Activated T-helper 1 cell treated with anti-CD3 and anti-CD28 coated beads, Interleukin-2, amount 50 U/mL, for 16 hours (primary cell): ENCODE measurements around the gene FBXO39.
"Not testable (repeated sequence)": the region's sequence is repeated elsewhere in the genome, so short reads cannot be mapped to it uniquely, and the experiment has no call there.

ENCODE experiments used
- DNase-seq, 2 donors: peaks; one replicate each; pipeline ENCODE4 v3.0.0-alpha.2; 2020; ENCODE audit warnings: low read depth in 1 of 2, low spot score in 1 of 2

Gene FBXO39

DNA sequence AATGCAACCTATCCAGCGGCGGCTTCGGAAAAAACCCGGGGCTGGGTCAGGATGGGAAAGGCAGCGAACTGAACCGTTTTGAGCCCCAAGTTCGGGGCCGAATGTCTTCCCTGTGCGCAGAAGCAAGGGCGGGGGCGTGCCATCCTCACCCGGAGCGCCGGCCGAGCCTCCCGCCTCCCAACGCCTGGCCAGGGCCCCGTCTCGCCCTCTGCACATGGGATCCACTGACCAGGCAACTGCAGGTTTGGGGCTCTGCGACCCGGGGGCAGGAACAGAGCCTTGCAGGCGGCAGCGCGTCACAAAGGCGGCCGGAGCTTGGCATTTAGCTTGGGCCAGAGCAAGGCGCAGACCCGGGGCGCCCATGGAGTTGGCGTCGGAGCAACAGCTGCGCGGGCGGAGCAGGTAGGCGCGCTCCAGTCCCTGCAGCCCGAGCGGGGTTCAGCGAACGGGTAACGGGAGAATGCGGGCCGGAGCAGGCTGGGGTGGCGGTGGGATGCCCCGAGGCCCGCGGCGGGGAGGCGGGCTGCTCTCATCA, at the start of gene FBXO39:
Gene FBXO39, plus strand, starts transcription at position 345 of the 535 bp plus-strand sequence. CDS start 3,654 bp downstream, outside the sequence.
- no peak for DNase-seq

DNA sequence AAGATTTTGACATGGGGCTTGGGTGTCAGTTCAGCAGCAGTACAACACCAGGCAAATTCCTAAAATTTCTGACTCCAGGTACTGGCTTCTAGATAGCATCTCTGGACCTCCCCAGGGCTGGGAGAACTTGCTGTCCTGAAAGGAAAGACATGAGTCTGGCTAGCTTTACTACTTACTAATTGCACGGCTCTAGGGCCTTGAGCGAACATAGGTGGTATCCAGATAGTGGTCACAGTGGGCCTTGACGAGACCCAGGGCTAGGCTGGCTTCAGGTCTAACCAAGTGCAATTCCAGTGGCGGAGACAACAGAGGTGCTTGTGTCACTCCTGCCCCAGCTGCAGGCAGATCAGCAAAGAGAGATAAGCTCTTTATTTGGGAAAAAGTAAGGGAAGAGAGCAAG, 46.5 kb upstream of the FBXO39 start:
- no peak for DNase-seq

DNA sequence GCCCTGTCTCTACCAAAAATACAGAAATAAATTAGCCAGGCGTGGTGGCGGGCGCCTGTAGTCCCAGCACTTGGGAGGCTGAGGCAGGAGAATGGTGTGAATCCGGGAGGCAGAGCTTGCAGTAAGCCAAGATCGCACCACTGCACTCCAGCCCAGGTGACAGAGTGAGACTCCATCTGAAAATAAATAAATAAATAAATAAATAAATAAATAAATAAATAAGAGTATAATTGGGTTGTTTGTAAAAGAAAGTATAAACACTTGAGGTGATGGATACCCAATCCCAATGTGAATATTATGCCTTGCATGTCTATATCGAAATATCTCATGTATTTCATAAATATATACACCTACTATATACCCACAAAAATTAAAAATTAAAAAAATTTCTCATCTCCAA, 29.4 kb upstream of the FBXO39 start:
- not testable (repeated sequence) for DNase-seq

DNA sequence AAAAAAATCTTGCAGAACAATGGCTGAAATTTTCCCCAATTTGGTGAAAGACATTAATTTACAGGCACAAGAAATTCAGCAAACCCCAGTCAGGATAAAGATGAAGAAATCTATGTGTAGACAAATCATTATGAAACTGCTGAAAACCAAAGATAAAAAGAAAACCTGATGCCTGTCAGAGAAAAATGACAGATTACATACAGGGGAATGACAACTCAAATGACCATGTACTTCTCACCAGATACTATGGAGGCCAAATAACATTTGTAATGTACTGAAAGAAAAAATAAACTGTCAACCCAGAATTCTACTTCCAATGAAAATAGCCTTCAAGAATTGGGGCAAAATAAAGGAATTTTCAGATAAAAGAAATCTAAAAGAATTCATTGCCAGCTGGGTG, 27.4 kb upstream of the FBXO39 start:
- DNase-seq: no peak

DNA sequence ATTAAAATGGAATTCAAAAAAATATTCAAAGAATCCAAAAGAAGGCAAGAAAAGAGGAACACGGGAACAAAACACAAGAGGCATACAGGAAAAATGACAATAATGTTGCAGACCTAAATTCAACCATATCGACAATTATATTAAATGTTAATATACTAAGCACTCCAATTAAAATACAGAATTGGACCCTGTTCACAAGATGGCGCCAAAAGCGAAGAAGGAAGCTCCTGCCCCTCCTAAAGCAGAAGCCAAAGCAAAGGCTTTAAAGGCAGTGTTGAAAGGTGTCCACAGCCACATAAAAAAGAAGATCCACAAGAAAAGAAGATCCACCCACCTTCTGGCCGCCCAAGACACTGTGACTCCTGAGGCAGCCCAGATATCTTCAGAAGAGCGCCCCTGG, 26.5 kb upstream of the FBXO39 start:
- no peak for DNase-seq

DNA sequence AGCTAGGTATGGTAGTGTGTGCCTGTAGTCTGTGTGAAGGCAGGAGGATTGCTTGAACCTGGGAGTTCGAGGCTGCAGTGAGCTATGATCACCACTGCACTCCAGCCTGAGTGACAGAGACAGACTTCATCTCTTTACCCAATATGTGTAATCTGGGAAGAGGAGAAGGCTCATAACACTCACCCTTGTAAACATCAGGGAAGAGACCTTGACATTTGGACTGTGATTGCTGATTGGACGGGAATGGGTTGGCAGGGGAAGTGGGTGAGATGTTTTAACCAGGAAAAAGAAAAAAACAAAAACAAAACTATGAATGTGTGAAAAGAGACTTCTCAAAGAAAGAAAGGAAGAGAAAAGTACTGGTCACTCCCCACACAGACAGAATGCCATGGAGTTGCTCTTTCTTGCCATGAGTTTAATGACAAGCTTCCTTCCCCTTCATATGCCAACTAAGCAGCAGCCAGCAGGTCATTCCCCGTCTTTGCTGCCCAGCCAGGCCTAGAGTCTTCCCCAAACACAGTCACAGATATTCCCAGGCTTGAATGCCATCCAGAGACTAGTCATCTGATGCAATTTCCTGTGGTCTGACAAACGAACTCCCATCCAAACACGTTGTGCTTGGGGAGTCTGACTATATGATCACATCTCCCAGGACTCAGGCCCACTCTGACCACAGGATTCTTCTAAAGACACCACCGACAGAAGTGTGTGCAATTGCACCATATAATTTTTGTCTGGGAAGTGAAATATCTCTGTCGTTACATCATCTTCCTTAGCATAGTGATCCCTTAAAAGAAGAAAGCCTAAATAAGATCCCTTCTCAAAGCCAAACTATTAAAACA, 23.7 kb upstream of the FBXO39 start:
- DNase-seq: no peak

DNA sequence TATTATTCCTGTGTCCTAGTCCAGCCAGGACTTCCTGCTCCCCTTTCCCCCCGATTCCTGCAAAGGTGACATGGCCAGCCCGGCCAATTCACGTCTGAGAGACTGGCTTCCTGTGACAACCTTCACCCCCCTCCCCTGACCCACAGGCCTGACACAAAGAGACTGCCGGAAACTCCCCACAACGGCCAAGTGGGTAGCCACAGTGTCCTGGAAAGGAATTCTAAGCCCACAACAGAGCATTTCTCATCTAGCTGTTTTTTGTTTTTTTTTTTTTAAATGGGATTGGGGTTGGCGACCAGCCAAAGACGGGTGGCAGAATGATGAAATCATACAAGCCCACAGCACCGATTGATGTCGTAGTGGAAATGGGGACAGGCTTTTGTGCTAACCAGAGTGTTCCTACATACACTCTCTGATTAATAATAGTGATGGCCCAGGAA, 23.0 kb upstream of the FBXO39 start:
- no peak for DNase-seq

DNA sequence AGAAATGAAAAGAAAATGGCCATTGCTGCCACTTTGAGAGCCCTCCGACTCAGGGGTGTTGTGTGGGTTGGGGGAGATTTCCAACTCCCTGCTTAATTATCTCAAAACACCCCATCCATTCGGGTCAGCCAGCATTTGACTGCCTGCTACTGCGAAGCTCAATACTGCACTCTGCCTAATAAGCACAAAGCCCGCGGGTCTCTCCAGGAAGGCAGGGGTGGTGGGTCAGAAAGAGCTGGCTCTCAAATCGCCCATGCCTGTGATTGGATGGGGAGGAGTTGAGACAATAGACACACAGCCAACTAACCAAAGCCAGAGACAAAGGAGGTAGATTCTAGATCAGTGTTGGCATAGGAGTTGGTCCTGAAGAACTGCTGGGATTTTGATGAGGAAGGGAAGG, 22.5 kb upstream of the FBXO39 start:
- DNase-seq: no peak

DNA sequence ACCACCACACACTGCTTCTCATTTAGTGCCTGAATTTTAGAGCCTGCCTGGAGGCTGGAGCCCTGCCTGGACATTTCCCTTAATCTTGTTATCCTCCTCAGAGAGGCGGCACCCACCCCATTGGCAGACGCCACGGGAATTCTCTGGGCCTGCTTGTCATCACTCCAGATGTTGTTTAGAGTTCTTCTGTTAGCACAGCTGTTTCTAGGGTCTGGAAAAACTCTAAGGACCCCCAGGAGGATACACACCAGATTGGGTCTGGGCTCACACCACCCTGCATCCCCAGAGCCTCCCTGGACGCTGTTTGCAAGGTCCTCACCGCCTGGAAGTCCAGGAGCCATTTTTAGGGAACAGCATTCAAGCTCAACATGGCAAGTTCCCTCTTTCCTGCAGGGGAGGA, 20.7 kb upstream of the FBXO39 start:
- no peak for DNase-seq

DNA sequence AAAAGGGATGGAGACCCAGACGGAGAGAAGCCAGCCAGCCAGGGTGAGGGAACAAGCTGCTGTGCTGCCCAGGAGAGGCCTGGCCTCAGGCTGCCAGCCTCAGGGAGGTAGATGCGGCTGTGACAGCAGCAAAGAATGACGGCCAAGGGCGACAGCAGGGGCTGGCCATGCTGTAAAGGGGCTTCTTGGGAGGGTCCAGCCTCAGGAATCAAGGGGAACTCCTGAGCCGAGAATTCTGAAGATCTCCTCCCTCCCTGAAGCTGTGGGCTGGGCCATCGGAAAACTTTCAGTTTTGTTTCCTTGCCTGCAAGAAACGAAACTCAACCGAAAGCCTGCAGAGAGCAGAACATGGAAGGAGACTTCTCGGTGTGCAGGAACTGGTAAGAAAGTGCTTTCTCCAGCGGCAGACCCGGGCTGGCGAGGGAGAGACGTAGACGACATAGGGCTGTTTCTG, 20.3 kb upstream of the FBXO39 start, which contains the start of gene XAF1:
Gene XAF1, plus strand, starts transcription at position 316 of the 454 bp plus-strand sequence. Its CDS starts 33 bp downstream, at position 349.
- DNase-seq: no peak

DNA sequence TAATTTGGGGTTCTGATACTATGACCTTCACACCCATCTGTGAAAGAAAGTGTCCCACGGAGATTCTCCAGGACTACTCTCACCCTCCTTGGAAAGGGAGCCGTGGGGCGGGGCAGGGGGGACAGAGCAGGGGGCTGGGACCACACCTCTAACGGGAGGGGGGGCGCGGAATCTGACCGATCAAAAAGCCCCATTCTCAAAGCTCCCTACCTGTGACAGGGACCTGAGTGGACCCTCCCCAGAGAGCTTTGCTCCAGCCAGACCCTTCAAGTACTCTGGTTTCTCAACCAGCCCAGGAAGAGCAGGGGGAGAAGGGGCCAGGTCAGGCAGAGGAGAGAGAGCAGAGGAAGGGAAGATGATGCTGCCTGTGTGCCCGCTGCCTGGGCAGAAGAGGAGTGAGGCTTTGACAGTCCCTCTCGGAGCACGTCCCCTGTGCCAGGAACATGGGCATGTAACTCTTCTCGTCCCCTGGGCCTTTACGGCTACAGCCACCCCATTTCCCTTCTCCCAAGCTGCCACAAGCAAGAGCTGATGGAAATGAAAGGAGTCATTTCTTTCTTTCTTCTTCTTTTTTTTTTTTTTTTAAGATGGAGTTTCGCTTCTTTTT, 19.5 kb upstream of the FBXO39 start:
- DNase-seq: no peak

DNA sequence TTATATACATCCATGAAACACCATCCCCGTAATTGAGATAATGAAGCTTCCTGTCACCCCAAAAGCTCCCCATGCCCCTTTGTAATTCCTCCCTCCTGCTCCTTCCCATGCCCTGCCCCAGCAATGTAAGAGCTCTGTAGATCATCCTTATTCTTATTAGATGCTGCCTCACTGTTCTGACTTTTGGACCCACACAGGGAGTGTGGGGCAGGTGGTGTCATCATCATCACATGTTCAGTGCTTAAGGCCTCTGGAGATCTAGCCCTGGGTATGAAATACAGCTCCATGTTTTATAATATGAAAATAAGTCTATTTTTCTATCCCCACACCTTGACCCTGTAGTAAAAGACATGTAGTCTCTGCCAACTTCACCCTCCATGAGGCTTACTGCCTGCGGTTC, 18.3 kb upstream of the FBXO39 start:
- no peak for DNase-seq

DNA sequence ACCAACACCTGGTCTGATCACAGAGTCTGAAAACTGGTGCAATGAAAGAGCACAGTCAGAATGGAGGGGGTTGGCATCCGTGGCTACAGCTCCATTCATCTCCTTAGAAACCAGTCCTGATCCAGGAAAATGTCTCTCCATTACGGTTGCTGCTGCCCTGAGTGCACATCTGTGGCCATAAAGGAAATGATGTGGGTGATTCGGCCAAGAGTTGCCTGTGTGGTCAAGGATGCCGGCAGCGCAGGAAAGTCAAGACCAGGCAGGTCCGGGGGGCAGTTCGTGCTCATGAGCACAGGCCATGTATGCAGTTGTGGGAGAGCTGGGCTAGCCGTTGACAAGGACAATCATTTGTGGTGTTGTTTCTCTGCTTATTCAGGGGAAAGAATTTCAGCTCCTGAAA, 14.2 kb upstream of the FBXO39 start:
- no peak for DNase-seq

DNA sequence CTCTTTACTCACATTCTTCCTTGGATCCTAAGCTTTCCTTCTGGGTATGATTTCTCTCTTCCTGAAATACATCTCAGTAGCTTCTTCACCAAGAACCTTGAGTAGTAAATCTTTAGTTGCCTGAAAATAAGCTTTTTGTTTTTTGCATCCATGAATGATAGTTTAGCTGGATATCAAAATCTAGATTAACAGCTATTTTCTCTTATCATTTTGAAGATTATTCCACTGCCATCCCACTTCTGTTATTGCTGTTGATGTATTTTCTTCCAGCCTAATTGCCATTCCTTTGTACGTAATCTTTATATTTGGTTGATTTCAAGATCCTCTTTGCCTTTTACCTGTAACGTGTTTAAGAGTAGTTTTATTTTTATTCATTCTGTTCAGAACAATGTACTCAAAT, 7.6 kb upstream of the FBXO39 start:
- no peak for DNase-seq

DNA sequence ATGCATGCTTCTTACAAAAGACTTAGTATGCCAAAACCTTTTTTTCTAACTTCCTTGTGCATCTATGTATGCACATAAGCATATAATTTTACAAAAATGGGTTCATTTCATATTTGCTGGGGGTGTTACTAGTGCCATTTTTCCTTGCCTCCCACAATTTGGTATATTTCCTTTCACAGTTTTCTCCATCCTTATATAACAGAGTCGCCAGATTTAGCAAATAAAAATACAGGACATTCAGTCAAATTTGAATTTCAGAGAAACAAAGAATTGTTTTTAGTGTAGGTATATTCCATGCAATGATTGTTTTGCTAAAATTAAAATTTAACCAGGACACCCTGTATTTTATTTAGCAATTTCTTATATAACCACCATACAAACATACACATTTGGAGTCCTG, 4.0 kb upstream of the FBXO39 start:
- DNase-seq: no peak

DNA sequence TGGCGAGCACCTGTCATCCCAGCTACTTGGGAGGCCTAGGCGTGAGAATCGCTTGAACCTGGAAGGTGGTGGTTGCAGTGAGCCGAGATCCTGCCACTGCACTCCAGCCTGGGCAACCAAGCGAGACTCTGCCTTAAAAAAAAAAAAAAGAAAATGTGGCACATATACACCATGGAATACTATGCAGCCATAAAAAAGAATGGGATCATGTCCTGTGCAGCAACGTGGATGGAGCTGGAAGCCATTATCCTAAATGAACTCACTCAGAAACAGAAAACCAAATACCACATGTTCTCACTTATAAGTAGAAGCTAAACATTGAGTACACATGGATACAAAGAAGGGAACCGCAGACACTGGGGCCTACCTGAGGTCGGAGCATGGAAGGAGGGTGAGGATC, 1.1 kb upstream of the FBXO39 start:
- DNase-seq: not testable (repeated sequence)

DNA sequence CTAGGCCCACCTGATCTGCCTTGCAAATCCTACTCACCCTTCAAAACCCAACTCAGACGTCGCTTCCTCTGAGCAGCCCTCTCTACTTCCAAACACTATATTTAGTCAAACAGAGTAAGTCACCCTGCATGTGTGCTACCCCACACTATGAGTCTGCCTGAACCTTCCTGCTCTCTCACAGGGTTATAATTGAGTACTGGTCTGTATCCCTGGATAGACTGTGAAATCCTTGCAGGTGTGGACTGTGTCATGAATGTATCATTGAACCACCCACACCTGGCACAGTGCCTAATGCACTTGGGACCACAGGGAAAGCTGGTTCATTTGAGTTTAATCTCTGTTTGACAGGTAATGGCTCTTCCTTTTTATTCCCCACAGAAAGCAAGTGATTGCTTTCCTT, 3.4 kb downstream of the FBXO39 start:
- no peak for DNase-seq

DNA sequence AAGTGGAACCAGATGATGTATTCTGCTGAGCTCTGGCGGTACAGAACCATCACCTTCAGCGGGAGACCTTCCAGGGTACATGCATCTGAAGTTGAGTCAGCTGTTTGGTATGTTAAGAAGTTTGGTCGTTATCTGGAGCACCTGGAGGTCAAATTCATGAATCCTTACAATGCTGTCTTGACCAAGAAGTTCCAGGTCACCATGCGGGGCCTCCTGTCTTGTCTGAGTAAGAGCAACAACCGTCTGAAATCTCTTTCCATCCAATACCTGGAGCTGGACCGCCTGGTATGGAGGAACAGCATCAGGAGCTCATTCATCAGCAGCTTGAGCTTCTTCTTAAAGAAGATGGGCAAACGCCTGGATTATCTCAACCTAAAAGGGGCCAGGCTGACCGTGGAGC, 4.0 kb downstream of the FBXO39 start:
- no peak for DNase-seq

DNA sequence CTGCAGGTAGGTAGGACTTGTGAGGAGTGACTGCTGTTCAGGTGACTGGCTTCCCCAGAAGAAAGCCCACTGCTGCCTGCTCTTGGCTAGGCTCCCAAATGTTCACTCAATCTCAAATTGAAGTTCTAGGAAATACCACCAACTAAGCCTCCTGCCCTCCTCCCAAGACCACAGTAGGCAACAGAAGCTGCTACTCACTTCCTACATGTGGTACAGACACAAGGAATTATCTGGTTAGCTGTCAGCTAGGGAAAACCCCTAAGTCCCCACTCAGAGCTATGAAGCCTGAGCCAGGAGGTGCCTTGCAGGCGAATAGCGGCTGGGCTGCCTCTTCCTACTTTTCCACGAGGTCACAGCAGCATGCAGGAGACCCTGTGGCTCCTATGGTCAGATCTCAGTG, 4.9 kb downstream of the FBXO39 start:
- DNase-seq: no peak

DNA sequence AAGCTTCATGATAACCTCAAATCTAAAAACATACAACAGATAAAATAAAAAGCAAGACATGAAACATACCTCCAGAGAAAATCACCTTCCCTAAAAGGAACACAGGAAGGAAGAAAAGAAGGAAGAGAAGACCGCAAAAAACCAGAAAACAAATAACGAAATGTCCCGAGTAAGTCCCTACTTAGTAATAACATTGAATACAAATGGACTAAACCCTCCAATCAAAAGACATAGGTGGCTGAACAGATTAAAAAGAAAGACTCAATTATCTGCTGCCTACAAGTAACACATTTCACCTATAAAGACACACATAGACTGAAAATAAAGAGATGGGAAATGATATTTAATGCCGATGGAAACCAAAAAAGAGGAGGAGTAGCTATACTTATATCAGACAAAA, 6.2 kb downstream of the FBXO39 start:
- DNase-seq: no peak

DNA sequence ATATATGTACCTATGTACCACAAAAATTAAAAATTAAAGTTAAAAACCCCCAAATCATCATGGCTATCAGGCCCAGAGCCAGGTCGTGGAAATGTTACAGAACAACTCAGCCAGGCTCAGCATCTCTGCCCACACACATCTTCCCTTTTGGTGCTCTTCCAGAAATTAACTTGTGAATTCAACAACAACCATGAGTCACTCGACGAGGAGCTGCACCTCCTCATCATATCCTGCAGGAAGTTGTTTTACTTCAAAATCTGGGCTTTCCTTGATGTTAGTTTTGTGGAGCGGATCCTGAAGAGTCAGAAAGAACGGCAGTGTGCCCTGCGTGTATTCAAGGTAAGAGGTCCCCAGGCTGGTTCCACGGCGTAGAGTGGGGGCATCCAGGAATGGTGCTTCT, 10.6 kb downstream of the FBXO39 start:
- no peak for DNase-seq

DNA sequence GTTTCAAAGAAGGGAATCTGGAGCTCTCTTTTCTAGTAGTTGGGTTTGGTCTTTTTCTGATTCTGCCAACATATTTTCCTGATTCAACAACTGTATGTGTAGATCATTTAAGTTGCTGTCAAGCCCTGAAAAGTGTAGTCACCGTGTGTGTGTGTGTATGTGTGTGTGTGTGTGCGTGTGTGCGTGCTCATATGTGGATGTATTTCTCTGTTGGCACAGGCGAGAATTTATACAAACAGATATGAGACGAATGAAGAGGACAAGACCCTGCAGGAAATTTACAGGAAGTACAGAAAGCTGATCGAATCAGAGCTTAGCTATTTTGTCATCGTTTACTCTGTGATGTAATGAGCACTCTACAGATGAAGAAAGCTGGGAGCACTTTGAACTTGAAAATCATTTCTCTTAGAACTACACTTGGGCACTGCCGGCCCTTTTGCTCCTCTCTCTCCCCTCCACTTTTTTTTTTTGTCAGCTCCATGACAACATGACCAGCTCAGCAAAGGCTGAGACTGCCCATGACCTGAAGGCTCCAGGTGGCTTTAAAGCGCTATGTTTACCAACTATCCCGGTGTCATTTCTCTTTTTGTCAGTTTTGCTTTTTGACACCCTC, 11.2 kb downstream of the FBXO39 start:
- DNase-seq: no peak
